ENCODE measurements around the gene ALDH1A2. TPM values are rescaled to one million over a fixed set of nuclear protein-coding genes. Genes with fewer than 3 reads are reported as not detected.

ALDH1A2 gene
- total RNA-seq, 6 donors from 2014 or later, result 3.6 to 43.3 (median 6.9) TPM

- ATAC-seq (ENCODE audit: low FRiP score in 2 of 2) (no peak), DNase-seq (no peak)
- 91 to 92% methylated on average over 2 of the region's 2 CpGs for WGBS, 2 donors
- no peak for TF ChIP-seq CTCF (IDR thresholded peaks at IDR 0.05)
- TF ChIP-seq POLR2A (IDR thresholded peaks at IDR 0.05), result no peak
- no peak for TF ChIP-seq EP300 (IDR thresholded peaks at IDR 0.05)
- no peak for TF ChIP-seq POLR2AphosphoS5 (IDR thresholded peaks at IDR 0.05)
- H3K36me3 ChIP-seq, result no peaks in the 10 kb centered on the region
- no peak overlapping the region for H3K4me3 ChIP-seq
- no peaks in the 10 kb centered on the region for H3K27me3 ChIP-seq
- H3K4me1 ChIP-seq, result no peaks in the 10 kb centered on the region
- no peak overlapping the region for H3K27ac ChIP-seq
- H3K9me3 ChIP-seq, result no peaks in the 10 kb centered on the region
Measured at GRCh38 chr15:58074452-58074851, 8.9 kb upstream of the ALDH1A2 start.

- H3K9me3 ChIP-seq, result no peaks in the 10 kb centered on the region
- TF ChIP-seq POLR2A (IDR thresholded peaks at IDR 0.05), result no peak
- TF ChIP-seq CTCF (IDR thresholded peaks at IDR 0.05), result peak; percentile 45 to 80 (median 74)
- TF ChIP-seq EP300 (IDR thresholded peaks at IDR 0.05), result no peak
- no peak for TF ChIP-seq POLR2AphosphoS5 (IDR thresholded peaks at IDR 0.05)
- no peak overlapping the region for H3K4me3 ChIP-seq
- H3K36me3 ChIP-seq, result no peaks in the 10 kb centered on the region
- WGBS, 2 donors, result 30 to 31% methylated on average over 7 of the region's 7 CpGs
- peaks cover 4 to 8% (median 5%) of the 10 kb centered on the region in 4 donors for H3K4me1 ChIP-seq
- no peak overlapping the region for H3K27ac ChIP-seq
- DNase-seq, result peak in 1 of 2 donors; percentile 58
- H3K27me3 ChIP-seq, result peaks cover 0 to 6% (median 3%) of the 10 kb centered on the region in 4 donors
- peak in 1 of 2 donors; percentile 63 for ATAC-seq (ENCODE audit: low FRiP score in 2 of 2)
Measured at GRCh38 chr15:58070801-58071418, 5.4 kb upstream of the ALDH1A2 start.

GRCh38 chr15:58069008-58069407 is 3.5 kb upstream of the ALDH1A2 start:
- Histone ChIP-seq H3K36me3 (no peaks in the 10 kb centered on the region), H3K27me3 (peaks cover 0 to 24% (median 14%) of the 10 kb centered on the region in 4 donors), H3K4me3 (no peak overlapping the region), H3K27ac (no peak overlapping the region), H3K4me1 (peaks cover 9 to 18% (median 14%) of the 10 kb centered on the region in 4 donors), H3K9me3 (no peaks in the 10 kb centered on the region)
- no peak for DNase-seq
- TF ChIP-seq POLR2AphosphoS5 (IDR thresholded peaks at IDR 0.05) (no peak), EP300 (IDR thresholded peaks at IDR 0.05) (no peak), CTCF (IDR thresholded peaks at IDR 0.05) (no peak), POLR2A (IDR thresholded peaks at IDR 0.05) (no peak)
- no peak for ATAC-seq (ENCODE audit: low FRiP score in 2 of 2)
- 94 to 96% methylated on average over 5 of the region's 5 CpGs for WGBS, 2 donors

- no peaks in the 10 kb centered on the region for H3K9me3 ChIP-seq
- DNase-seq, result peak; percentile 59 to 95
- H3K27ac ChIP-seq, result peak overlapping the region in 2 of 4 donors; percentile 47 to 62
- ATAC-seq (ENCODE audit: low FRiP score in 2 of 2), result peak; percentile 93 to 95
- H3K27me3 ChIP-seq, result peaks cover 0 to 33% (median 16%) of the 10 kb centered on the region in 4 donors
- H3K4me3 ChIP-seq, result peak overlapping the region; percentile 23 to 58 (median 48)
- peak; percentile 75 to 84 (median 82) for TF ChIP-seq CTCF (IDR thresholded peaks at IDR 0.05)
- TF ChIP-seq EP300 (IDR thresholded peaks at IDR 0.05), result no peak
- no peaks in the 10 kb centered on the region for H3K36me3 ChIP-seq
- WGBS, 2 donors, result 13 to 17% methylated on average over 20 to 24 of the region's 59 CpGs
- H3K4me1 ChIP-seq, result peaks cover 9 to 18% (median 14%) of the 10 kb centered on the region in 4 donors
Measured at GRCh38 chr15:58066042-58066867, 744 bp upstream of the ALDH1A2 start.
